Astrocyte of the cerebellum (primary cell): Measurements from ENCODE around the gene ESCO1.

ENCODE experiments used
- DNase-seq: peaks from one replicate; pipeline ENCODE4 v3.0.0-alpha.2; 2011; ENCODE audit warnings: low read depth
- H3K4me3 ChIP-seq: 2 replicates; pipeline ENCODE4 v1.5.1; 2011; ENCODE audit warnings: mild to moderate bottlenecking, low read depth, low read length, moderate library complexity
- in situ Hi-C: cut with HindIII; loops from 2 replicates; pipeline ENCODE4 v1.10.0; 2017; ENCODE audit warnings: low sequenced_read_pairs
- TF ChIP-seq, protein P1 (sequence below): IDR thresholded peaks from 2 replicates; pipeline ENCODE4 v1.5.1; 2012; ENCODE audit warnings: low read length, low read depth, moderate library complexity, mild to moderate bottlenecking; ENCODE audit errors: missing control alignments

Gene ESCO1

DNA sequence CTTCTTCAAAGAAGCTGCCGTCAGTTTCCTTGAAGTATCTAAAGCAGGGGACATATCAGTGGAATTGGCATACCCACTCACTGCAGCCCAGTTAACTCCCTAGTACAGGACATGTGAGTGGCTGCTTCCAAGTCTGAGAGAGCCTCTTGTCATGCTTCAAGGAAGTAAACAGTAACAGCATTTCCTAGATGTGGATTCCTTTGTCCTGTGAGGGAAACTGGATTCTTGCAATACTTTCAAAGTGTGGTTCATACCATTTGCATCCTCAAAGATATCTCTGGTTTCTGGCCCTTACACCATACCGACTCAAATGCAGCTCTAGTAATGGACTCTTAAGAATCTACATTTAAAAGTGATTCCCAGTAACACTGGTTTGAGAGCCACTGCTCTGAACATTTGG lies 87.2 kb downstream of the ESCO1 start:
- no peak for DNase-seq
- in situ Hi-C loops, result no loop called here

DNA sequence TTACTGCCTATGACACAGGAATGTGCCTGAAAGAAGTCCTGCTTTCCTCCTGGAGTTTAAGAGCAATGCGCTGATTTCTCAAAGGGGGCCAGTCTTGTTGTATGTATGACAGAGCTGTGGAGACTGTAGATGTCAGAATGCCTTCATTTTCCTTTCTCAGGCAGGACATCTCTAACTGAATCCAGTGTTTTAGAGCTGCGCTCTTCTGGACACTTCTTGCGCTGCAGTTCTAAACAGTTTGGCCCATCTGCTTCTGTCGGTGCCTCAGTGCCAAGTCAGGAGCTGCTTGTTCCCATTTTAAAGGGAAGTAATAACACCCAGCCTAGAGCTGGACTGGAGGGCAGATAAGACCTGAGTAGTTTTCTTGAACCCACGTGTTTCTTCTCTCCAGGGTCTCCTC lies 91.4 kb downstream of the ESCO1 start:
- in situ Hi-C loops, result no loop called here
- TF ChIP-seq, protein P1, sequence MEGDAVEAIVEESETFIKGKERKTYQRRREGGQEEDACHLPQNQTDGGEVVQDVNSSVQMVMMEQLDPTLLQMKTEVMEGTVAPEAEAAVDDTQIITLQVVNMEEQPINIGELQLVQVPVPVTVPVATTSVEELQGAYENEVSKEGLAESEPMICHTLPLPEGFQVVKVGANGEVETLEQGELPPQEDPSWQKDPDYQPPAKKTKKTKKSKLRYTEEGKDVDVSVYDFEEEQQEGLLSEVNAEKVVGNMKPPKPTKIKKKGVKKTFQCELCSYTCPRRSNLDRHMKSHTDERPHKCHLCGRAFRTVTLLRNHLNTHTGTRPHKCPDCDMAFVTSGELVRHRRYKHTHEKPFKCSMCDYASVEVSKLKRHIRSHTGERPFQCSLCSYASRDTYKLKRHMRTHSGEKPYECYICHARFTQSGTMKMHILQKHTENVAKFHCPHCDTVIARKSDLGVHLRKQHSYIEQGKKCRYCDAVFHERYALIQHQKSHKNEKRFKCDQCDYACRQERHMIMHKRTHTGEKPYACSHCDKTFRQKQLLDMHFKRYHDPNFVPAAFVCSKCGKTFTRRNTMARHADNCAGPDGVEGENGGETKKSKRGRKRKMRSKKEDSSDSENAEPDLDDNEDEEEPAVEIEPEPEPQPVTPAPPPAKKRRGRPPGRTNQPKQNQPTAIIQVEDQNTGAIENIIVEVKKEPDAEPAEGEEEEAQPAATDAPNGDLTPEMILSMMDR, result no peak
- no peak for DNase-seq
- H3K4me3 ChIP-seq, result no peak overlapping the region

More for the DNA sequence above, 87.2 kb downstream of the ESCO1 start:
- TF ChIP-seq, protein P1, result no peak
- H3K4me3 ChIP-seq, result no peak overlapping the region

DNA sequence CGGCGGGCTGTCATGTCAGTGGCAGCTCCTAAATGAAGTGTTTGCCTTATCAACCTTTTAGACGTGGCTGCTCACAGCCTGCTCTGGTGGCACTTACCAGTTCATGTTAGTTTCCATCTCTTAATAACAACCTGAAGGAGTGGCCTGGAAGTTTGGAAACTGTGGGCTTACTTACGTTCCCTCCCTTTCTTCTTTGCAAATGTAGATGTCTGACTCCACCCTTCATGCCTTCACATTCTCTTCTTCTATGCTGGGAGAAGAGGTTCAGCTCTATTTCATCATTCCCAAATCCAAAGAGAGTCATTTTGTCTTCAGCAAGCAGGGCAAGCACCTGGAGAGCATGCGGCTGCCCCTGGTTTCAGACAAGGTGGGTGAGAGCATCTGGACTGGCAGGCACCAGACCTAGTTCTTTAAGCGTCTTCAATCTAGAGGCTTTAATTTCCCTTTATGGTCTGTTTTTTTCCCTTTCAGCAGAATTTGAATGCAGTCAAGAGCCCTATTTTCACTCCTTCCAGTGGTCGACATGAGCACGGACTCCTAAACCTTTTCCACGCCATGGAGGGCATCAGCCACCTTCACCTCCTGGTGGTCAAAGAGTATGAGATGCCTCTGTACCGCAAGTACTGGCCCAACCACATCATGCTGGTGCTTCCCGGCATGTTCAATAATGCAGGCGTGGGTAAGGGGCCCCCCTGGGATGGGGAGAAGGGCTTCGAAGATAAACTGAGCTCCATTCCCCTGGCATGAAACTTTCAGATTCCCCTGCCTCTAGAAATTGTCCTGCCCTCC lies 92.4 kb downstream of the ESCO1 start:
- in situ Hi-C loops, result no loop called here
- H3K4me3 ChIP-seq, result no peak overlapping the region
- TF ChIP-seq, protein P1, result no peak
- DNase-seq, result no peak

DNA sequence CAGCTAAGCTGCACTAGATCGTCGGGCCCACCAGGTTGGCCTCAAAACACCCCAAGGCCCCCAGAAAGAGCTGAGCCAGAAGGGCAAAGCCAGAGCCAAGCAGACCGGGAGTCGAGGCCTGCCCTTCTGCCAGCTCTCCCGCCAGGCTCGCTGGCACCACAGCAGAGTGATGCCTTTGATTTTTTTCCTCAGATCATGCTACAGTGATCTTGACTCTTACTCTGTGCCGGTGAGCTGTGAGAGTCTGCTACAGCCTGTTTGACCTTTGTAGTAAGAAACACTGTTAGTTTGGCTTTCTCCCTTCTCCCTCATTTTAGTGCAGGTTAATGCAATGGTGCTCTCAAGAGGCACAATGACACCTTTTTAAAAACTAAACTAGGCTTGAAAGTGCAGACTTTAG lies 97.8 kb downstream of the ESCO1 start:
- TF ChIP-seq, protein P1, result no peak
- DNase-seq, result no peak
- H3K4me3 ChIP-seq, result no peak overlapping the region
- in situ Hi-C loops, result no loop called here

DNA sequence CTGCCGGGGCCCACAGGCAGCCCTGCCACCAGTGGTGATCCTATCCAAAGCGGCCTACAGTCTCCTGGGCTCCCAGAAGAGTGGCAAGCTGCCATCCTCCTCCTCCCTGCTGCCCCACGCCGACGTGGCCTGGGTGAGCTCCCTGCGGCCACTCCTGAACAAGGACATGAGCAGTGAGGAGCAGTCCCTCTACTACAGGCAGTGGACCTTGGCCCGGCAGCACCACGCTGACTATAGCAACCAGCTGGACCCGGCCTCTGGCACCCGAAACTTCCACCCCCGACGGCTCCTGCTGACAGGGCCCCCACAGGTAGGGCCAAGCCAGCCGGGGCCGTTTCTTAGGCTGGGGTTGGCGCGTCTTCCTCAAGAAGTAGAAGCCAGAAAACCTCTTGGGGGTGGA lies 100.5 kb downstream of the ESCO1 start:
- TF ChIP-seq, protein P1, result no peak

DNA sequence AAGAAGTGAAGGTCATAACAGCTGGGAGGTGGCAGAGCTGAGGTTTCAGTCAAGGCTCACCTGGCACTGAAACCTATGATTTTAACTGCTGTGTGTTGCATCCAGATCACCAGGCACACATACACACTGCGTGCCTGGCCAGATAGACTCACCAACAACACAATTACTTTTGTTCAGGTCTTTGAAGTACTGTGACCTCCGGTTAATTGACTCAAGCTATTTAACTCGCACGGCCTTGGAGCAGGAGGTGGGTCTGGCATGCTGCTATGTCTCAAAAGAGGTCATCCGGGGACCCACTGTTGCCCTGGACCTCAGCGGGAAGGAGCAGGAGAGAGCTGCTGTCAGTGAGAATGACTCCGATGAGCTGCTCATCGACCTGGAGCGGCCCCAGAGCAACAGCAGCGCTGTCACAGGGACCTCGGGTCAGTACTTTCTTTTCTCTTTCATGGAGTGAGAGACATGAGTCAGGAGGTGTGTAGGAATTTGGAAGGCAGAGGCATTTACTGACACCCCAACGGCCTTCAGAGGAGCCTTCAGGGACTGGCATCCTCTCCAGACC lies 104.1 kb downstream of the ESCO1 start:
- H3K4me3 ChIP-seq, result no peak overlapping the region
- in situ Hi-C loops, result no loop called here
- TF ChIP-seq, protein P1, result no peak
- DNase-seq, result no peak

More for the DNA sequence above, 100.5 kb downstream of the ESCO1 start:
- H3K4me3 ChIP-seq, result no peak overlapping the region
- in situ Hi-C loops, result no loop called here
- no peak for DNase-seq
